Measurements from ENCODE around the gene LMCD1. TPM values are rescaled to one million over a fixed set of nuclear protein-coding genes. Genes with fewer than 3 reads are reported as not detected.

The LMCD1 gene
- total RNA-seq, 2 experiments from 2014 or later: 0.36 to 0.55 TPM

- H3K4me1 ChIP-seq (ENCODE audit: insufficient read depth, low read length): no peaks in the 10 kb centered on the region
- Mint-ChIP-seq H3K9me3 (no peaks in the 10 kb centered on the region), H3K27ac (no peak overlapping the region), H3K27me3 (peaks cover 5% of the 10 kb centered on the region), H3K4me3 (no peak overlapping the region), H3K36me3 (ENCODE audit: low read depth) (no peaks in the 10 kb centered on the region), H3K4me1 (ENCODE audit: low read depth) (no peaks in the 10 kb centered on the region)
- TF ChIP-seq CTCF (IDR thresholded peaks at IDR 0.05): no peak
- ChIA-PET POLR2A (no interaction called here), CTCF (no interaction called here)
- no peak for ATAC-seq (ENCODE audit: poor library complexity)
- intact Hi-C loops (cut with DNase I, micrococcal nuclease): no loop called here
- no peak overlapping the region for H3K27ac ChIP-seq (ENCODE audit: low read depth in 1 of 2, low read length in 2 of 2)
- no peaks in the 10 kb centered on the region for H3K27me3 ChIP-seq (ENCODE audit: control insufficient read depth in 1 of 2, insufficient read depth in 2 of 2, low read length in 2 of 2)
- H3K36me3 ChIP-seq (ENCODE audit: insufficient read depth, low read length): no peaks in the 10 kb centered on the region
- no peaks in the 10 kb centered on the region for H3K9me3 ChIP-seq (ENCODE audit: control insufficient read depth in 1 of 2, insufficient read depth in 1 of 2, low read length in 2 of 2)
- no peak for DNase-seq
- H3K4me3 ChIP-seq (ENCODE audit: low read length): no peak overlapping the region
Measured at GRCh38 chr3:8538223-8538622, 36.6 kb downstream of the LMCD1 start.

- Mint-ChIP-seq H3K27ac (no peak overlapping the region), H3K36me3 (ENCODE audit: low read depth) (no peaks in the 10 kb centered on the region)
Measured at GRCh38 chr3:8538913-8539312, 37.3 kb downstream of the LMCD1 start.

GRCh38 chr3:8539419-8539818, 37.8 kb downstream of the LMCD1 start:
- CTCF ChIA-PET: no interaction called here
- no peak overlapping the region for H3K27ac Mint-ChIP-seq
- TF ChIP-seq CTCF (IDR thresholded peaks at IDR 0.05): no peak

More at GRCh38 chr3:8538913-8539312, 37.3 kb downstream of the LMCD1 start:
- H3K9me3 Mint-ChIP-seq: no peaks in the 10 kb centered on the region
- POLR2A ChIA-PET: no interaction called here
- no peak overlapping the region for H3K27ac ChIP-seq (ENCODE audit: low read depth in 1 of 2, low read length in 2 of 2)
- H3K27me3 ChIP-seq (ENCODE audit: control insufficient read depth in 1 of 2, insufficient read depth in 2 of 2, low read length in 2 of 2): no peaks in the 10 kb centered on the region
- H3K4me1 Mint-ChIP-seq (ENCODE audit: low read depth): no peaks in the 10 kb centered on the region
- no peak for DNase-seq
- no peak for TF ChIP-seq CTCF (IDR thresholded peaks at IDR 0.05)
- H3K4me3 ChIP-seq (ENCODE audit: low read length): no peak overlapping the region
- H3K4me3 Mint-ChIP-seq: no peak overlapping the region
- no peaks in the 10 kb centered on the region for H3K9me3 ChIP-seq (ENCODE audit: control insufficient read depth in 1 of 2, insufficient read depth in 1 of 2, low read length in 2 of 2)
- no peaks in the 10 kb centered on the region for H3K4me1 ChIP-seq (ENCODE audit: insufficient read depth, low read length)
- intact Hi-C loops (cut with DNase I, micrococcal nuclease): no loop called here
- peaks cover 5% of the 10 kb centered on the region for H3K27me3 Mint-ChIP-seq
- no peaks in the 10 kb centered on the region for H3K36me3 ChIP-seq (ENCODE audit: insufficient read depth, low read length)
- CTCF ChIA-PET: no interaction called here
- no peak for ATAC-seq (ENCODE audit: poor library complexity)

More at GRCh38 chr3:8539419-8539818, 37.8 kb downstream of the LMCD1 start:
- intact Hi-C loops (cut with DNase I, micrococcal nuclease): no loop called here
- POLR2A ChIA-PET: no interaction called here
- no peaks in the 10 kb centered on the region for H3K36me3 Mint-ChIP-seq (ENCODE audit: low read depth)
- Histone ChIP-seq H3K9me3 (ENCODE audit: control insufficient read depth in 1 of 2, insufficient read depth in 1 of 2, low read length in 2 of 2) (no peaks in the 10 kb centered on the region), H3K27me3 (ENCODE audit: control insufficient read depth in 1 of 2, insufficient read depth in 2 of 2, low read length in 2 of 2) (no peaks in the 10 kb centered on the region), H3K27ac (ENCODE audit: low read depth in 1 of 2, low read length in 2 of 2) (no peak overlapping the region), H3K36me3 (ENCODE audit: insufficient read depth, low read length) (no peaks in the 10 kb centered on the region), H3K4me3 (ENCODE audit: low read length) (no peak overlapping the region), H3K4me1 (ENCODE audit: insufficient read depth, low read length) (no peaks in the 10 kb centered on the region)
- ATAC-seq (ENCODE audit: poor library complexity): no peak
- no peaks in the 10 kb centered on the region for H3K4me1 Mint-ChIP-seq (ENCODE audit: low read depth)
- H3K4me3 Mint-ChIP-seq: no peak overlapping the region
- H3K27me3 Mint-ChIP-seq: peaks cover 5% of the 10 kb centered on the region
- DNase-seq: no peak
- no peaks in the 10 kb centered on the region for H3K9me3 Mint-ChIP-seq
